Pancreas (tissue), 10 donors: ENCODE measurements around the gene SMOC2. TPM values are rescaled to one million over a fixed set of nuclear protein-coding genes. Genes with fewer than 3 reads are reported as not detected.

Experiments used
- ATAC-seq, 4 donors: fragments of 200-7000 bp; cut with Tn5 transposase; one replicate each; pipeline versions ENCODE4 v1.8.0 to v1.9.1; 2020; ENCODE audit warnings: mild to moderate bottlenecking in 4 of 4, moderate library complexity in 4 of 4
- DNase-seq, 6 donors: peaks; one replicate each; pipeline ENCODE4 v3.0.0-alpha.2; 2020
- FAIRE-seq: peaks from 2 replicates; lab custom pipeline; 2012; peaks lifted over from hg19 to GRCh38; lab: Jason Lieb, UNC
- H3K27ac ChIP-seq, 4 donors: fragments of 200-600 bp; sonication (generic); 1 replicate in 3 of 4; 2 replicates in 1 of 4; pipeline versions ENCODE4 v1.5.0 to v1.8.0; 2020
- H3K27me3 ChIP-seq, 4 donors: fragments of 200-600 bp; one replicate each; pipeline ENCODE4 v1.8.0; 2021
- H3K36me3 ChIP-seq, 3 donors: fragments of 200-600 bp; sonication (generic) in 1 of 3; one replicate each; pipeline versions ENCODE4 v1.5.0 to v1.8.0; 2020 to 2021
- H3K4me1 ChIP-seq, 3 donors: fragments of 200-600 bp; one replicate each; pipeline ENCODE4 v1.8.0; 2021
- H3K4me3 ChIP-seq, 4 donors: fragments of 200-600 bp; sonication (generic) in 2 of 4; one replicate each; pipeline versions ENCODE4 v1.5.0 to v1.8.0; 2020 to 2021
- H3K9me3 ChIP-seq, 4 donors: fragments of 200-600 bp; one replicate each; pipeline ENCODE4 v1.8.0; 2021
- CTCF ChIP-seq, 4 donors: fragments of 200-600 bp; sonication (generic) in 3 of 4; IDR thresholded peaks; one replicate each; pipeline versions ENCODE4 v1.5.0 to v1.8.0; 2021; ENCODE audit warnings: antibody characterized with exemption in 4 of 4
- WGBS, 2 donors: extraction: QIAGEN DNeasy Blood & Tissue Kit; methylation state at CpG; one replicate each; pipeline ENCODE4 v1.1.7; 2013; 5-methylcytosine and 5-hydroxymethylcytosine counted together
- intact Hi-C, 3 donors: fragments of 100-400 bp; cut with DNase I; formaldehyde crosslinking; loops; one replicate each; pipeline versions ENCODE4 v1.11.1 to v1.14.2; 2022
- polyA plus RNA-seq, 2 donors: library from polyadenylated mRNA; stranded (reverse); fragments of 200-250 nt; gene quantifications; one replicate each; pipeline ENCODE4 v1.2.3, GENCODE V29; 2013
- total RNA-seq, 6 donors: library from RNA; stranded (reverse); fragmentation: NEBNext Ultra II Directional in 4 of 6; extraction: Animal tissue kit (Norgen Biotek cat#: 25700) in 4 of 6; gene quantifications; one replicate each; pipeline versions ENCODE4 v1.2.1 to v1.2.4, GENCODE V29; 2021 to 2023
- donor health status: healthy with polysubstance abuse.
- donor health status: DM: no; HTN: no; CAD: no; lungs with moderate emphysema.
- donor health status: DM: no; HTN: no; CAD: no.
- donor health status: control.
- donor health status: control.
- donor health status: Bipolar disorder and iron deficiency.
- donor health status: DM: yes; HTN: yes; CAD: no.
- donor health status: DM: no; HTN: no; CAD: no.
- donor health status: DM: no; HTN: no; CAD: no.
- donor health status: DM: yes; HTN: yes; CAD: no.

Gene SMOC2
- total and polyA plus RNA-seq, 8 donors, result 2.5 to 18.4 (median 6.5) TPM

GRCh38 chr6:168417679-168418557 is 23.1 kb upstream of the SMOC2 start:
- Histone ChIP-seq H3K36me3 (no peaks in the 10 kb centered on the region), H3K9me3 (no peaks in the 10 kb centered on the region), H3K4me3 (no peak overlapping the region), H3K27me3 (no peaks in the 10 kb centered on the region), H3K4me1 (no peaks in the 10 kb centered on the region), H3K27ac (no peak overlapping the region)
- DNase-seq (no peak), ATAC-seq (peak in 2 of 4 donors; percentile 22 to 32), FAIRE-seq (no peak)
- intact Hi-C loops, result no loop called here
- WGBS, 2 donors, result 66 to 75% methylated on average over 19 of the region's 19 CpGs
- no peak for TF ChIP-seq CTCF (IDR thresholded peaks at IDR 0.05)

- no peaks in the 10 kb centered on the region for H3K36me3 ChIP-seq
- TF ChIP-seq CTCF (IDR thresholded peaks at IDR 0.05), result no peak
- no peak overlapping the region for H3K27ac ChIP-seq
- FAIRE-seq (no peak), DNase-seq (no peak), ATAC-seq (peak in 2 of 4 donors; percentile 18 to 25)
- 78 to 93% methylated on average over 7 of the region's 7 CpGs for WGBS, 2 donors
- intact Hi-C loops, result no loop called here
- no peaks in the 10 kb centered on the region for H3K27me3 ChIP-seq
- no peaks in the 10 kb centered on the region for H3K4me1 ChIP-seq
- no peak overlapping the region for H3K4me3 ChIP-seq
- no peaks in the 10 kb centered on the region for H3K9me3 ChIP-seq
These were observed 22.3 kb upstream of the SMOC2 start for GRCh38 chr6:168418711-168419121.

- no peak for TF ChIP-seq CTCF (IDR thresholded peaks at IDR 0.05)
- Histone ChIP-seq H3K4me1 (no peaks in the 10 kb centered on the region), H3K9me3 (no peaks in the 10 kb centered on the region), H3K4me3 (no peak overlapping the region), H3K27me3 (no peaks in the 10 kb centered on the region), H3K36me3 (no peaks in the 10 kb centered on the region), H3K27ac (no peak overlapping the region)
- 85 to 90% methylated on average over 9 of the region's 9 CpGs for WGBS, 2 donors
- ATAC-seq (no peak), FAIRE-seq (no peak), DNase-seq (no peak)
- intact Hi-C loops, result no loop called here
These were observed 21.4 kb upstream of the SMOC2 start for GRCh38 chr6:168419569-168419968.

- WGBS, 2 donors, result 86 to 93% methylated on average over 9 of the region's 9 CpGs
- Histone ChIP-seq H3K27ac (no peak overlapping the region), H3K9me3 (no peaks in the 10 kb centered on the region), H3K36me3 (no peaks in the 10 kb centered on the region), H3K4me1 (no peaks in the 10 kb centered on the region), H3K4me3 (no peak overlapping the region), H3K27me3 (no peaks in the 10 kb centered on the region)
- ATAC-seq (no peak), DNase-seq (no peak), FAIRE-seq (no peak)
- intact Hi-C loops, result no loop called here
- no peak for TF ChIP-seq CTCF (IDR thresholded peaks at IDR 0.05)
These were observed 20.9 kb upstream of the SMOC2 start for GRCh38 chr6:168420084-168420483.

GRCh38 chr6:168420706-168421105 is 20.3 kb upstream of the SMOC2 start:
- FAIRE-seq, result no peak
- 78 to 91% methylated on average over 13 of the region's 13 CpGs for WGBS, 2 donors
- no peak overlapping the region for H3K27ac ChIP-seq
- H3K27me3 ChIP-seq, result no peaks in the 10 kb centered on the region
- no peak overlapping the region for H3K4me3 ChIP-seq
- no peaks in the 10 kb centered on the region for H3K9me3 ChIP-seq
- DNase-seq, result no peak
- intact Hi-C loops, result no loop called here
- no peak for TF ChIP-seq CTCF (IDR thresholded peaks at IDR 0.05)
- no peaks in the 10 kb centered on the region for H3K4me1 ChIP-seq
- no peak for ATAC-seq
- H3K36me3 ChIP-seq, result no peaks in the 10 kb centered on the region
